ENCODE results near the gene NEK2. TPM values are rescaled to one million over a fixed set of nuclear protein-coding genes. Genes with fewer than 3 reads are reported as not detected.

The NEK2 gene
- total RNA-seq, 1 donor from 2014 or later = 0.26 TPM

- Histone ChIP-seq H3K27me3 (ENCODE audit: control insufficient read depth, insufficient read depth, low read length) (no peaks in the 10 kb centered on the region), H3K36me3 (ENCODE audit: control insufficient read depth, insufficient read depth, low read length) (no peaks in the 10 kb centered on the region), H3K4me3 (ENCODE audit: low read depth, low read length) (no peak overlapping the region)
- FAIRE-seq (no peak), DNase-seq (ENCODE audit: low read depth) (no peak)
- no peak for TF ChIP-seq CTCF (IDR thresholded peaks at IDR 0.05; ENCODE audit: insufficient read depth, low read length, severe bottlenecking)
These were observed 59.0 kb downstream of the NEK2 start for GRCh38 chr1:211616231-211616964.

- no peak for TF ChIP-seq CTCF (IDR thresholded peaks at IDR 0.05; ENCODE audit: insufficient read depth, low read length, severe bottlenecking)
- no peaks in the 10 kb centered on the region for H3K36me3 ChIP-seq (ENCODE audit: control insufficient read depth, insufficient read depth, low read length)
- DNase-seq (ENCODE audit: low read depth) (no peak), FAIRE-seq (no peak)
- no peaks in the 10 kb centered on the region for H3K27me3 ChIP-seq (ENCODE audit: control insufficient read depth, insufficient read depth, low read length)
- H3K4me3 ChIP-seq (ENCODE audit: low read depth, low read length) = no peak overlapping the region
These were observed 60.8 kb downstream of the NEK2 start for GRCh38 chr1:211614615-211615014.

- no peak for TF ChIP-seq CTCF (IDR thresholded peaks at IDR 0.05; ENCODE audit: insufficient read depth, low read length, severe bottlenecking)
- no peak overlapping the region for H3K4me3 ChIP-seq (ENCODE audit: low read depth, low read length)
- no peaks in the 10 kb centered on the region for H3K36me3 ChIP-seq (ENCODE audit: control insufficient read depth, insufficient read depth, low read length)
- FAIRE-seq (no peak), DNase-seq (ENCODE audit: low read depth) (no peak)
- no peaks in the 10 kb centered on the region for H3K27me3 ChIP-seq (ENCODE audit: control insufficient read depth, insufficient read depth, low read length)
These were observed 61.5 kb downstream of the NEK2 start for GRCh38 chr1:211613951-211614350.

GRCh38 chr1:211613108-211613947, 62.1 kb downstream of the NEK2 start:
- FAIRE-seq = peak; percentile 90
- H3K27me3 ChIP-seq (ENCODE audit: control insufficient read depth, insufficient read depth, low read length) = no peaks in the 10 kb centered on the region
- DNase-seq (ENCODE audit: low read depth) = peak; percentile 79
- TF ChIP-seq CTCF (IDR thresholded peaks at IDR 0.05; ENCODE audit: insufficient read depth, low read length, severe bottlenecking) = no peak
- no peak overlapping the region for H3K4me3 ChIP-seq (ENCODE audit: low read depth, low read length)
- no peaks in the 10 kb centered on the region for H3K36me3 ChIP-seq (ENCODE audit: control insufficient read depth, insufficient read depth, low read length)

- FAIRE-seq = no peak
- no peak for TF ChIP-seq CTCF (IDR thresholded peaks at IDR 0.05; ENCODE audit: insufficient read depth, low read length, severe bottlenecking)
- no peak for DNase-seq (ENCODE audit: low read depth)
- H3K36me3 ChIP-seq (ENCODE audit: control insufficient read depth, insufficient read depth, low read length) = no peaks in the 10 kb centered on the region
- no peak overlapping the region for H3K4me3 ChIP-seq (ENCODE audit: low read depth, low read length)
- no peaks in the 10 kb centered on the region for H3K27me3 ChIP-seq (ENCODE audit: control insufficient read depth, insufficient read depth, low read length)
These were observed 62.7 kb downstream of the NEK2 start for GRCh38 chr1:211612786-211613107.

Other genes with a start within 250 kb of the NEK2 start
- gene RD3, start 183.5 kb downstream of the NEK2 start, total RNA-seq = not detected in 2 replicates
- gene SLC30A1, start 96.5 kb downstream of the NEK2 start, total RNA-seq = 29.0 and 36.4 TPM in 2 replicates
- 23.9 and 27.1 TPM in 2 replicates for gene LPGAT1, start 155.1 kb upstream of the NEK2 start, total RNA-seq